Peyer's patch (tissue), 4 donors: ENCODE data around the gene MCAT.

Experiments
- CTCF ChIP-seq, 6 experiments: fragments of 450-650 bp in 4 of 6; fragments of 200-600 bp in 2 of 6; sonication (generic) in 1 of 6; IDR thresholded peaks; one replicate each; pipeline ENCODE4 v1.5.1; 2017 to 2019; ENCODE audit warnings: antibody characterized with exemption in 6 of 6, mild to moderate bottlenecking in 3 of 6, moderate library complexity in 1 of 6
- POLR2A ChIP-seq, 2 donors: fragments of 450-650 bp; IDR thresholded peaks; one replicate each; pipeline ENCODE4 v1.5.1; 2017; ENCODE audit warnings: antibody characterized with exemption in 2 of 2, mild to moderate bottlenecking in 2 of 2, moderate library complexity in 2 of 2

GRCh38 chr22:43160497-43161126 lies 17.4 kb upstream of the MCAT start:
- TF ChIP-seq CTCF (IDR thresholded peaks at IDR 0.05) (no peak), POLR2A (IDR thresholded peaks at IDR 0.05) (no peak)
